Right lobe of liver (tissue), 6 donors: ENCODE data around the gene KRT31. TPM values are rescaled to one million over a fixed set of nuclear protein-coding genes. Genes with fewer than 3 reads are reported as not detected.
"Not testable (repeated sequence)": the region's sequence is repeated elsewhere in the genome, so short reads cannot be mapped to it uniquely, and the experiment has no call there.

Experiments used
- ATAC-seq, 4 donors: fragments of 200-7000 bp; cut with Tn5 transposase; one replicate each; pipeline ENCODE4 v1.9.1; 2020; ENCODE audit warnings: mild to moderate bottlenecking in 4 of 4, moderate library complexity in 4 of 4
- DNase-seq, 3 donors: peaks; one replicate each; pipeline ENCODE4 v3.0.0-alpha.2; 2020
- H3K27ac ChIP-seq, 3 donors: fragments of 200-600 bp; one replicate each; pipeline ENCODE4 v1.8.0; 2022
- H3K27me3 ChIP-seq, 2 donors: fragments of 200-600 bp; one replicate each; pipeline ENCODE4 v1.8.0; 2022
- H3K36me3 ChIP-seq, 4 donors: fragments of 200-600 bp; sonication (generic) in 1 of 4; one replicate each; pipeline versions ENCODE4 v1.5.1 to v1.8.0; 2017 to 2022; ENCODE audit warnings: control low read depth in 1 of 4
- H3K4me1 ChIP-seq, 4 donors: fragments of 200-600 bp; sonication (generic) in 1 of 4; one replicate each; pipeline versions ENCODE4 v1.5.1 to v1.8.0; 2017 to 2022; ENCODE audit warnings: control low read depth in 1 of 4
- H3K4me3 ChIP-seq, 3 donors: fragments of 200-600 bp; one replicate each; pipeline ENCODE4 v1.8.0; 2022
- H3K9me3 ChIP-seq, 4 donors: fragments of 200-600 bp; sonication (generic) in 1 of 4; one replicate each; pipeline versions ENCODE4 v1.5.1 to v1.8.0; 2017 to 2022; ENCODE audit warnings: control low read depth in 1 of 4
- POLR2A ChIP-seq: fragments of 450-650 bp; IDR thresholded peaks from one replicate; pipeline ENCODE4 v1.6.1; 2017; ENCODE audit warnings: antibody characterized with exemption, mild to moderate bottlenecking
- WGBS: methylation state at CpG from one replicate; pipeline ENCODE4 v1.1.6; 2018; ENCODE audit warnings: low coverage, low lambda C conversion rate; ENCODE audit not compliant: insufficient coverage; ENCODE audit errors: missing lambda C conversion rate; 5-methylcytosine and 5-hydroxymethylcytosine counted together
- intact Hi-C, 2 donors: fragments of 100-400 bp; cut with DNase I; formaldehyde crosslinking; loops; one replicate each; pipeline versions ENCODE4 v1.11.2 to v1.14.1; 2022
- total RNA-seq, 6 experiments: library from RNA; depleted of rRNA in 2 of 6; stranded (reverse); fragments of >200 nt in 2 of 6; fragmentation: NEBNext Ultra II Directional in 3 of 6; extraction: Animal tissue kit (Norgen Biotek cat#: 25700) in 3 of 6; gene quantifications; one replicate each; pipeline versions ENCODE4 v1.1.0 to v1.2.4, GENCODE V29; 2016 to 2023
- TF ChIP-seq, protein P1 (sequence below), 4 donors: fragments of 200-600 bp in 3 of 4; fragments of 450-650 bp in 1 of 4; IDR thresholded peaks; one replicate each; pipeline versions ENCODE4 v1.5.1 to v1.8.0; 2016 to 2022; ENCODE audit warnings: antibody characterized with exemption in 4 of 4, mild to moderate bottlenecking in 2 of 4
- donor health status: DM: no; HTN: yes; CAD: no.
- donor health status: DM: no; HTN: no; CAD: no.
- donor health status: DM: no; HTN: no; CAD: no.
- donor health status: DM: no; HTN: yes; CAD: no.
- donor health status: DM: no; HTN: yes; CAD: no.

KRT31 gene
- total RNA-seq, 6 experiments from 2014 or later = not detected

DNA sequence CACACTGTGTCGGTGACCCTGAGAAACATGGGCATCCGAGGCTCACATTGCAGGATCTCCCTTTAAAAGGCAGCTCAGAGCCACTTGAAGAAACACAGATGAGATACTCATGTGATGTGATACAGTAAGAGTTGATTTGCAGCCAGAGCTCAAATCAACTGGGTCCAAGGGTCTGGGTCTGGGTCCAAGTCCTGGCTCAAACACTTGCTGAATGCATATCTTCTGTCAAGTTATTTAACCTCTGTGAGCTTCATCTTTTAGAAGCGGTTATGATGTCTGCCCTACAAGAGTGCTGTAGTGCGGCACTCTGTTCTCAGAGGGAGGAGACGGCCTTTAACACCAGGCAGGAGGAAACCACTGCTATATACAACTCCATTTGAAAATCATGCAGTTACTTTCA, 37.0 kb upstream of the KRT31 start:
- Histone ChIP-seq H3K4me3 (no peak overlapping the region), H3K27me3 (no peaks in the 10 kb centered on the region), H3K36me3 (no peaks in the 10 kb centered on the region), H3K27ac (no peak overlapping the region), H3K4me1 (no peaks in the 10 kb centered on the region), H3K9me3 (no peaks in the 10 kb centered on the region)
- ATAC-seq (no peak), DNase-seq (no peak)
- WGBS = 52% methylated on average over 4 of the region's 5 CpGs
- TF ChIP-seq POLR2A = no peak
- TF ChIP-seq, protein P1, sequence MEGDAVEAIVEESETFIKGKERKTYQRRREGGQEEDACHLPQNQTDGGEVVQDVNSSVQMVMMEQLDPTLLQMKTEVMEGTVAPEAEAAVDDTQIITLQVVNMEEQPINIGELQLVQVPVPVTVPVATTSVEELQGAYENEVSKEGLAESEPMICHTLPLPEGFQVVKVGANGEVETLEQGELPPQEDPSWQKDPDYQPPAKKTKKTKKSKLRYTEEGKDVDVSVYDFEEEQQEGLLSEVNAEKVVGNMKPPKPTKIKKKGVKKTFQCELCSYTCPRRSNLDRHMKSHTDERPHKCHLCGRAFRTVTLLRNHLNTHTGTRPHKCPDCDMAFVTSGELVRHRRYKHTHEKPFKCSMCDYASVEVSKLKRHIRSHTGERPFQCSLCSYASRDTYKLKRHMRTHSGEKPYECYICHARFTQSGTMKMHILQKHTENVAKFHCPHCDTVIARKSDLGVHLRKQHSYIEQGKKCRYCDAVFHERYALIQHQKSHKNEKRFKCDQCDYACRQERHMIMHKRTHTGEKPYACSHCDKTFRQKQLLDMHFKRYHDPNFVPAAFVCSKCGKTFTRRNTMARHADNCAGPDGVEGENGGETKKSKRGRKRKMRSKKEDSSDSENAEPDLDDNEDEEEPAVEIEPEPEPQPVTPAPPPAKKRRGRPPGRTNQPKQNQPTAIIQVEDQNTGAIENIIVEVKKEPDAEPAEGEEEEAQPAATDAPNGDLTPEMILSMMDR (IDR thresholded peaks at IDR 0.05) = no peak
- intact Hi-C loops = no loop called here

GRCh38 chr17:41434005-41434404, 36.6 kb upstream of the KRT31 start:
- Histone ChIP-seq H3K36me3 (no peaks in the 10 kb centered on the region), H3K27me3 (no peaks in the 10 kb centered on the region), H3K27ac (no peak overlapping the region), H3K9me3 (no peaks in the 10 kb centered on the region), H3K4me1 (no peaks in the 10 kb centered on the region), H3K4me3 (no peak overlapping the region)
- 29% methylated on average over 4 of the region's 4 CpGs for WGBS
- TF ChIP-seq POLR2A = no peak
- TF ChIP-seq, protein P1 (IDR thresholded peaks at IDR 0.05) = no peak
- intact Hi-C loops = no loop called here
- DNase-seq (no peak), ATAC-seq (no peak)

DNA sequence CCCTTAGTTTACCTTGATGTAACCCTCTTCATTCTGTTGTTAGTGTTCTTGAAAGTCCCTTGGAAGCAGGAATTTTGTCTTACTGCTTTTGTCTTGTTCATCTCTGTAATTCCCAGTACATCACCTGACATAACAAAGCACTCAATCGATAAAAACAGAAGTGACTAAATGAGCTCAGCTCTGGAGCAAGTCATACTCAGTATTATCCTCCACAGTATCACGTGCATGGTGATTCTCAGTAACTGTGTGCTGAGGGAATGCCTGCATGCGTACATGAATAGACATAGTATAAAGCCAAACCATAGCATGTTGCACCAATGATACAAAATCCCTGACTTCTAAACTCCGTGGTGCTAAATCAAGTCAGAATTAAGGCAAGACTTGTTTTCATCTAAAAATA, 36.2 kb upstream of the KRT31 start:
- H3K4me1 ChIP-seq = no peaks in the 10 kb centered on the region
- no peaks in the 10 kb centered on the region for H3K36me3 ChIP-seq
- H3K9me3 ChIP-seq = no peaks in the 10 kb centered on the region
- no peak for DNase-seq
- intact Hi-C loops = no loop called here
- H3K27me3 ChIP-seq = no peaks in the 10 kb centered on the region
- no peak for ATAC-seq
- H3K27ac ChIP-seq = no peak overlapping the region
- 36% methylated on average over 4 of the region's 4 CpGs for WGBS
- TF ChIP-seq, protein P1 (IDR thresholded peaks at IDR 0.05) = no peak
- TF ChIP-seq POLR2A = no peak
- no peak overlapping the region for H3K4me3 ChIP-seq

DNA sequence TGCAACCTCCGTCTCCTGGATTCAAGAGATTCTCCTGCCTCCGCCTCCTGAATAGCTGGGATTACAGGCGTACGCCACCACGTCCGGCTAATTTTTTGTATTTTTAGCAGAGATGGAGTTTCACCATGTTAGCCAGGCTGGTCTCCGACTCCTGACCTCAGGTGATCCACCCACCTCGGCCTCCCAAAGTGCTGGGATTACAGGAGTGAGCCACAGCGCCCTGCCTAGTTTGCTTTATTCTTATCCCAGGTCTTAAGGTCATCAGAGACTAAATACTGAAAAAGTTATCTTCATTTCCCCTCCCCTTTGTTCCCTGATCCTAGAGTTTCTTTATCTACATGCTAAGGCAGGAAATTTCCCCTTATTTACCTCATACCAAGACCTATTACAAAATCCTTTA, 33.0 kb upstream of the KRT31 start:
- H3K27ac ChIP-seq, H3K4me1 ChIP-seq, H3K4me3 ChIP-seq, H3K36me3 ChIP-seq, H3K9me3 ChIP-seq, H3K27me3 ChIP-seq, ATAC-seq, DNase-seq, intact Hi-C loops: not testable (repeated sequence)
- WGBS = 46% methylated on average over 9 of the region's 9 CpGs

DNA sequence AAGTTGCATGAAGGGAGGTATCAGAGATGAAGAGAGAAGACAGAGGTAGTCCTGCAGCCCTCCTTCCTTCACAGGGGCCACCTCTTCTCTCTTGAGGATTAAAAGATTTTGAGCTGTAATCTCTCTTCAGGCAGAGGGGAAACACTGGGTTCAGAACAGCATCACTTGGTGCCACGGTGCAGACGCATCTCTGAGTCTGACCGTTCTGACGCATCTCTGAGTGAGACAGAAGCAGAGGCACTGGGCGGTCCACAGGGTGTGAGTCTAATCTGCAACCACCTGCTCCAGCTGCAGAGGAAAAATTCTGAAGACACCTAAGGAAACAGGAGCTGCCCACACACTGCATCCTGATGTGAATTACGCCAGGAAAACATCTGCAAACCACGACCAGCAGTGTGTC, 32.3 kb upstream of the KRT31 start:
- Histone ChIP-seq H3K4me1 (no peaks in the 10 kb centered on the region), H3K4me3 (no peak overlapping the region), H3K9me3 (no peaks in the 10 kb centered on the region), H3K36me3 (no peaks in the 10 kb centered on the region), H3K27ac (no peak overlapping the region), H3K27me3 (no peaks in the 10 kb centered on the region)
- DNase-seq (no peak), ATAC-seq (no peak)
- 20% methylated on average over 2 of the region's 7 CpGs for WGBS
- no peak for TF ChIP-seq POLR2A
- TF ChIP-seq, protein P1 (IDR thresholded peaks at IDR 0.05) = no peak
- intact Hi-C loops = no loop called here
